NOMO-1 treated with dmso at 0.1 percent for 144 hours (cell line): ENCODE data around the gene CLDN9.

Experiments
- DNase-seq: peaks from one replicate; lab custom pipeline; 2025; ENCODE audit not compliant: unreplicated experiment; lab: John Stamatoyannopoulos, UW

Gene CLDN9

DNA sequence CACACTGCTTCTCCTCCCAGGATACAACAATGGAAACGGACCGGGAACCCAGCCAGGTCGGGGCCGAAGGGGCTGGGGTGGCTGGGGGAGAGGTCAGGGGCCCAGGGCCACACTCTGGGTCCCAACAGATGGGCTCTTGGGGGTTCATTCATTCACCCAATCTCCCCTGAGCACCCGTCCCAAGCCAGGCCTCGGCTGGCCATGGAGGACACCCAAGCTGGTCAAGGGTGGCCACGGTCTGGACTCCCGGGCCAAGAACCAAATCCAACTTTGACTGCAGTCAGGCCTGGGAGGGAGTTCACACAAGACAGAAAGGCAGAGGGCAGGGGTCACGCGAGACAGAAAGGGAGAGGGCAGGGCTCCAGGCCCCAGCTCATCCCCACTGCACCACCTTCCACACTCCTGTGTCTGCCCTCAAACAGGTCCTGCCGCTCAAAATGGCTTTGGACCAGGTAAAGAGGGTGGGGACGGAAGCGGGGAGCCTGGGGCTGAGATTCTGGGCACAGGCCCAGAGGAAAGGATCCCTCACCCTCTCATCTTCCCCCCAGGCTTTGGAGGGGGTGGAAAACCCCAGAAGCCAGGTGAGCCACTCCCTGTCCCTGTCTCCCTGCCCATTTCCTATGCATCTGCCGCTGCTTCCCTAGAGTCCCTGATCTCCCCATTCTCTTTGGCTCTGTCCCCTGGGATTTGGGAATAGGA is 20.2 kb upstream of the CLDN9 start:
- no peak for DNase-seq

DNA sequence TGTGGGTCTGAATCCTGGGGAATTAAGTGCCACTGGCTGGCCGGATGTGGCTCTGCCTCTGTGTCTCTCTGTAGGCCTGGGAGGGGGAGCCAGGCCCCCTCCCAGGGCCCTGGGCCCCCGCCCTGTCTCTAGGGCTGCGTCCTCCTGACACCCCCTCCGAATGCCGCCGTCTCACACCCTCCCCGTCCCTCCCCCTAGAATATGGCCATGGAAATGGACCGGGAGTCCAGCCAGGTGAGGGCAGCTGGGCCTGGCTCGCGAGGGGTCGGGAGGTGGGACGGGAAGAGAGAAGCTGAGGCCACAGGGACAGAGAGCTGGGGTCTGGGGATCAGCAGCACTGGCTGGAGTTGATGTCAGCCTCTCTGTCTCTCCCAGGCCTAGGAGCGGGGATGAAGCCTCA is 16.4 kb upstream of the CLDN9 start:
- no peak for DNase-seq

DNA sequence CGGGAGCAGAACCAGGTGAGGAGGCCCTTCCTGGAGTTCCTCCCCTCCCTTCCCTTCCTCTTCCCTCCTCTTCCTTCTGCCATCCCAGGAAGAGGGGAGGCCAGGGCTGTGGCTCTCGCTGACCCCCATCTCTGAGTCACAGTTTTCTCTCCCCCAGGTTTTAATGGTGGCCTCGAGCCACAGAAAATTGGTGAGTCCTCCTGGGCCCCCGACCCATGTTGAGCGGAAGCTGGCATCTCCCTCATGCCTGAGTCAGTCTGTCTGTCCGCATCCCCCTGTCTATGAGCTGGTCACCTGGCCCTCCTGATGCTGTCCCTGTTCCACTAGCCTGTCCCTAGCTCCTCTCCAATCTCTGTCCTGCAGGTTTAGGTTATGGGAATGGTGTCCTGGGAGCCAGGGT is 12.8 kb upstream of the CLDN9 start:
- no peak for DNase-seq

DNA sequence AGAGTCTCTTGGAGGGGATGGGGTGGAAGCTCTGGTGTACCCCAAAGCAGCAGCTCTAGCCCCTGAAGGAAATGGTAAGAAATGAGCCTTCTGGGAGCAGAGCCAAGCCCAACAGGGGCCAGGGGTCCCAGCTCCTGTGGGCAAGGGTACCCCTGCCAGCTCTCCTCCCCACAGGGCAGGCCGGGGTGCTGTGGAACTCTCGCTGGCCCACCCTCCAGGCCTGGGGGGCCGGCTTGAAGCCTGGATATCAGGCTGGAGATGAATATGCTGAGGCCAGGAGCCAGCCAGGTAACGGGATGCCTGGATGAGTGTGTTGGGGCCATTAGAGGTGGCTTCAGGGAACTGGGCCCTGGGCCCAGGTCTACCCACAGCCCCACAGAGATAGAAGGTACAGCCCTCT is 12.2 kb upstream of the CLDN9 start:
- DNase-seq: no peak

DNA sequence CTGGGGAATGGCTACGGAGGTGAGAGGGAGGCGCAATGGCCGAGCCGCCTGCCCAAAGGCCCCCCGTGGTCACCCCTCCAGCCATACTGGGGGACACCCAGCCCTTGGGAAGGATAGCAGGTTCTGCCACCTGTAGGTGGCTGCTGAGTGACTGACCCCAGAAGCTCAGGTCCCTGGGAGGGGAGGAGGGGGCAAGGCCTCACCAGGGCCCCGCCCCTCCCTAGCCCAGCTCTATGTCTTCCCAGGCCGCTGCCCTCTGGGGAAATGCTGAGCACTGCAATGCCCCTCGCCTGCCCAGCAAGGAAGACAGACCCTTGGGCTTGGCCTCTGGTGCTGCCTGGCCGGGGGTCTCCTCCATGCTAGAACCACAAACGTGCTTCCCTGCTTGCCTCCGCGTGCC is 11.4 kb upstream of the CLDN9 start:
- DNase-seq: no peak

DNA sequence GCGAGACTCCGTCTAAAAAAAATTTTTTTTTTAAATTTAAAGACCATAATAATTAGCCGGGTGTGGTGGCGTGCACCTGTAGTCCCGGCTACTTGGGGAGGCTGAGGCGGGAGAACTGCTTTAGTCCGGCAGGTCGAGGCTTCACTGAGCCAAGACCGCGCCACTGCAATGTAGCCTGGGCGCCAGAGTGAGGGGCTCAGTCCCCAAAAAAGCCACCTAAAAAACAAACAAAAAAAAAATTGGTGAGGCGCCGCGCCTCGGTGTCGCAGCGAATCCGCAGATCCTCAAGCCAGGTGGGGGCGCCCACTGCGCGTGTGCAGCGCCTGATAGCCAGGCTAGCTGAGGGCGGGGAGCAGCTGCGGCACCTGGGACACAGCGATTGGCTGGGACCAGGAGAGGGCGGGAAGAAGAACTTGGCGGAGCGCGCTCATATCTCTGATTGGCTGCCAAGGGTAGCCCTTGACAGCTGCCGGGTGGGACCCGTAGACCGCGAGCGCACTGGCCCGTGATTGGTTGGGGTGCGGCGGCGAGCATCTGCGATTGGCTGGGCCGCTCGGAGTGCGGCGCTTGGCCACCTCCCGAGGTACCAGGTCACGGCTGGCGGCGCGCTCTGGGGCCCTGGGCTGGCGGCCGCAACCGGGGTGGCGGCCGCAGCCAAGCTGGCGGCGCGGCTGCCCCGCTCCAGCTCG is 9.0 kb upstream of the CLDN9 start:
- DNase-seq: peak; percentile 99

DNA sequence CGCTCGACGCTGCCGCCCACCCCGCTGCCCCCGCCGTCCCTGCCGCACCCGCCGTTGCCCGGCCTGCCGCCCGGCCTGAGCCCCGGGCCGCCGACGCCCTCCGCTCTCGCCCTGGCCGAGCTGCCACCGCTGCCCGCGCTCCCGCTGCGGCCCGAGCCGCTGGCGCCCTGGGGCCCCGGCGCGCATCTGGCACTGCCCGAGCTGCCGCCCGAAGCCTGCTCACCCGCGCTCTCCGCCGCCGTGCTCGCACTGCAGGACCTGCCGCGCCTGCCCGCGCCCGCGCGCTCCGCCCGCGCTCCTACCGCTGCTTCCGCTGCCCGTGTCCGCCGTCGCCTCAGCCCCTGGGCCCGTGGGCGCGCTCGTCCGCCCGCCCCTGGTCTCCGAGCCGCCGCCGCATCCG is 8.4 kb upstream of the CLDN9 start:
- no peak for DNase-seq

DNA sequence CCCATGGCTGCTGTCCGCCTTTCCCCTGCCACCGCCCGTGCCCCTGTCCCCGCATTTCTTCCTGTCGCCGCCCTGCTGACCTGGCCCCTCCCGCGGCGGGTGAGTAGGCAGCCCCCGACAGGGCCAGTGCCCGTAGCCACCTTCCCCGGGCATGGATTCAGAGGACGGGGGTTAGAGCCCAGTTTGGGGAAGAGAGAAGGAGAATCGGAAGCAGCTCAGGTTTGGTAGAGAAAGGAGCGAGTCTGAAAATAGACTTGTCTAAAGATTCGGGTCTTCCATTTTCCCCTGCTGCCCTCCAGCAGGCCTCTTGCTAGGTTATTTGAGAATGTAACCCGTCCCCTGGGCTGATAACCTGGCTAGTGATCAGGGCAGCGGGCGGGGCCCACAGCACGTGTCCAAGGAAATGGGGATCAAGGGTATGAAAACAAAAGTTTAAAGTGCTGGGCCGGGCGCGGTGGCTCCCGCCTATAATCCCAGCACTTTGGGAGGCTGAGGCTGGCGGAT is 7.9 kb upstream of the CLDN9 start:
- DNase-seq: no peak

DNA sequence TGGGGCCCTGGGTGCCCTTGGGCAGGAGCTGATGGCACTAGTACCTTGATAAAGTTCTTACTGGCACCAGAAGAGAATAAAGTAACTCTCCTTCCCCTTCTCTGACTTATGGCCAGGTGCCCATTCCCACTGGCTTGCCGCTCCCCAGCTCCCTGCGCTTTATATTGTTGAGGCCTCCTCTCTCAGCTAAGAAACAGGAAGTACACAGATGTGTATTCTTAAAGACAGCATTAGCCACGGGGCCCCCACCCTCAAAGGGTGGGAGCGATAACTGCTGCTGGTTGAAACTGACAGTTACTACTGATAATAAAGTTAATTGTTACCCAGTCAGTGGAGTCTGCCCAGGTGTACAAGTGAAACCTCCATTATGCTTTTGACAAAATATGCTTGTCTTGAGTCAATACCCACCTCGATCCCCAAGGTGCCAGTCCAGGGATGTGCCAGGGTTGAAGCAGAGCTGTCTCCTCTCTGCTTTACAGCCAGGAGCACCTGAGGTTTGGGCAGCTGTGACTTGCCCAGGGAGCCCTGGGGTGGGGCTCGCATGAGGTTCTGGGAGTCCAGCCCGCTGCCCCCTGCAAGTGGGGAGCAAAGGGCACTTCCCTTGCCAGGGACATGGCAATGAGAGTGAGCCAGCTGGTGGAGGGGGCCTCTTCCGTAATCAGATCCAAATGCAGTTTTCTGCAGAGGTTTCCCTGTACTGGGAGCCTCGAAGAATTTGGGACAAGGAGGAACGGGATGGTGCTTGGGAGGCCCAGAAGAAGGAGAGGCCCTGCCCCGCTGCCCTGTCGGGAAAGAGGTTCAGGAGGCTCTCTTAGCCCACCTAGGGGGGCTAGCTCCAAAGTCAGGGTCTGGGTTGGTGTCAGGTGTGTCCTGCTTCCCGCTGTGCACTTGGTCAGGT is 5.4 kb upstream of the CLDN9 start:
- DNase-seq: peak; percentile 46

DNA sequence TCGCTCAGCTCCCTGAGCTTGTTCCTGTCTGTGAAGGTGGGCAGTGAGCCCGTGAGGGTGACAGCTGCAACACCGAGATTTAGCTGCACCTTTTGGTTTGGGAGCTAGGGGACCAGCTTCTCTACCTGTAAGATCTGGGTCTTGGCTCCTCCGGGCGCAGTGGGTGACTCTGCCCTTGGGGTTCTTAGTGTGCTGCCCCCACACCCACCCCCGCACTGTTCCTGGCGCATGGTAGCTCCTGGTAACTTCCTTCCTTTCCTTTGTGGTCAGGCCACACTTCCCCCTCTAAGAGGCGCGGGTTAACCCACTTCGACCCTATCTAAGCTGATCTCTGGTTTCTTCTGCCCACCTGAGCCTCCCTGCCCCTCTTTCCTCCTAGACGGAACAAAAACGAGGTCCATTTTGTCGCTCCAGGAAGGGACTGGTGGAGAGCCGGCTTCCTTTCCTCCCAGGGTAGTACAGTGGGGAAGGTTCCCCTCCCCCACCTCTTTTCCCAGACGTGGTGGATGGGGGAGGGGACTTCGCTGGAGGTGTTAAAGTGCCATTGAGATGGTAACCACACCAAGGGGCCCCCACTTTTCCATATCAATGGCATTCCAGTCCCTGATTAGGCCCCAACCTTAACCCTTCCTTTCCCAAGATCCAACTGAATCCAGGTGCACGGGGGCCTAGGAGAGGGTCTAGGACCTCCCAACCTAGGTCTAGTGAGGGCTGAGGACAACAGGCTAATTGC is 4.6 kb upstream of the CLDN9 start:
- peak; percentile 46 for DNase-seq

DNA sequence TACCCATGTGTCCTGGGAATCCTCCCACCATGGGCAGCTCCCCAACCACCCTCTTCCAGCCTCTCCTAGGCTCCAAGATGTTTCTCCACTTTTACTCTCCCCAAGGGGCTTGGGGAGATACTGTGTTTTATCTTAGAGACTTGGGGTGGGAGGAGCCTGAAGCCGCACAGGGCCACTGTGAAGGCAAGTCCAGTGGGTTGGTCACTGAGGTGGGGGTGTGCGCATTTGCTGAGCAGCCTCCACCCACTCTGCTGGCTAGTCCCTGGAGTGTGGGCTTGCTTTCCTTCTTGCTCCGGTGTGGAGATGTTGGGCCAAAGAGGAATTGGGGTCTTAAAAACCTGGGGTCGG is 4.1 kb upstream of the CLDN9 start:
- DNase-seq: no peak

DNA sequence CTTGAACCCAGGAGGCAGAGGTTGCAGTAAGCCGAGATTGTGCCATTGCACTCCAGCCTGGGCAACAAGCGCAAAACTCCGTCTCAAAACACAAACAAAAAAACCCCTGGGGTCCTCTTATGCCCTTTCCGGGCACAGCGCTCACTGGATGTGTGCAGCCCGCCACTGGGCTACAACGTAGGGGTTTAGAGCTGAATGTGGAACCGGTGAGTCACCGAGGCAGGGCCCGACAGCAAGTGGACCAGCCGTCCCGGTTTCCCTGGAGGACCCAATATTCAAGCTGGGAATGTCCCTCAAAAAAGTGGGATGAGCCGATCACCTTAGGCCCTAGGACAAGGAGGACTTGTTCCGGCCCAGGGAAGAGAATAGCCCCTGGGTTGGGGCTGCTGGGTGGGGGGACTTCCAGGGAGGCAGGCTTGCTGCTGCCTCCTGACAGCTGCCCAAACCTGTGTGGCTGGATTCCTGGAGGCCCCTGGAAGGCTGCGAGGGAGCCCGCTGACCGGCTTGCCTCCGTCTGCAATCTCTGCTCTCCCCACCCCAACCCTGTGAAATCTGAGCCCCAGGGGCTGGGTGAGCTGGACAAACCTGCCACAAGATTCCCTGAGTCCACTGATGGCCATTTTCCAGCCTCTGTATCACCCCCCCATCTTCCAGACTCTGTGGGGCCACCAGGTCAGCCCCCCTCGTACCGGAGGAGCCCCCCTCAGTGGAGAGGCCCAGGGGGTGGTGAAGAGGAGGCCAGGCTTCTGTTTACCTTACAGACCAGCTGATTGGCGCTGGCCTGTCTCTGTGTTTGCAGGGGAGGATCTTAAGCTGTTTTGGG is 2.9 kb upstream of the CLDN9 start:
- no peak for DNase-seq

DNA sequence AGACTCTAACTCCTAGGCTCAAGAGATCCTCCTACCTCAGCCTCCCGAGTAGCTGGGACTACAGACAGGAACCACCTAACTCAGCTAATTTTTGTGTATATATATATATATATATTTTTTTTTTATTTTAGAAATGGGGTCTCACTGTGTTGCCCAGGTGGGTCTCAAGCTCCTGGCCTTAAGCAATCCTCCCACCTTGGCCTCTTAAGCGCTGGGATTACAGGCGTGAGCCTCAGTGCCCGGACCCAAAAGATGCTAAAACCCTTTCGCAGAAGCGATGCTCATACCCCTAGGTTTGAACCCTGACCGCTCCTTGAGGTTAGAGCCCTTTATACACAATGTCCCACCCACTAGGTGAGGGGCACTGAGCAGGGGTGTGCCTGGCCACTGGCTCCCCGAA is 2.2 kb upstream of the CLDN9 start:
- DNase-seq: no peak

DNA sequence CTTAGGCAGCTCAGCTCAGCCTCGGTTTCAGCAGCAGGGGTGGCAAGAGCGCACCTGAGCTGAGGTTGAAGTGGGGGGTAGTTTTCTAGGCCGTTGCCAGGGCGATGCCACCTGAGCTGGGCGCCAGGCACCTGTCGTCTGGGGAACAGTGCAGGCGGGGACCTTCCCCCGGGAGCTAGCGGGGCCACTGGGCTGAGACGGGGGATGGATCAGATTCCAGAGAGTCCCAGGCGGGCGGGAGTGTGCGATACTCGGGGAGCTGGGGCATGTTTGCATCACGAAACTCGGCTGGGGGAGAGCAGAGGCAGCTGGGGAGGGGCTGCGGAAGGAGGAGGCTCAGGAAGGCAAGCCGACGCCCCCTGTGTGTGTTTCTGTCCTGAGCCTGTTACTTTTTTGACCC is 477 bp upstream of the CLDN9 start:
- DNase-seq: no peak

DNA sequence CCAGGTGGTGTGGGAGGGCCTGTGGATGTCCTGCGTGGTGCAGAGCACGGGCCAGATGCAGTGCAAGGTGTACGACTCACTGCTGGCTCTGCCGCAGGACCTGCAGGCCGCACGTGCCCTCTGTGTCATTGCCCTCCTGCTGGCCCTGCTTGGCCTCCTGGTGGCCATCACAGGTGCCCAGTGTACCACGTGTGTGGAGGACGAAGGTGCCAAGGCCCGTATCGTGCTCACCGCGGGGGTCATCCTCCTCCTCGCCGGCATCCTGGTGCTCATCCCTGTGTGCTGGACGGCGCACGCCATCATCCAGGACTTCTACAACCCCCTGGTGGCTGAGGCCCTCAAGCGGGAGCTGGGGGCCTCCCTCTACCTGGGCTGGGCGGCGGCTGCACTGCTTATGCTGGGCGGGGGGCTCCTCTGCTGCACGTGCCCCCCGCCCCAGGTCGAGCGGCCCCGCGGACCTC is 798 bp downstream of the CLDN9 start:
- no peak for DNase-seq

DNA sequence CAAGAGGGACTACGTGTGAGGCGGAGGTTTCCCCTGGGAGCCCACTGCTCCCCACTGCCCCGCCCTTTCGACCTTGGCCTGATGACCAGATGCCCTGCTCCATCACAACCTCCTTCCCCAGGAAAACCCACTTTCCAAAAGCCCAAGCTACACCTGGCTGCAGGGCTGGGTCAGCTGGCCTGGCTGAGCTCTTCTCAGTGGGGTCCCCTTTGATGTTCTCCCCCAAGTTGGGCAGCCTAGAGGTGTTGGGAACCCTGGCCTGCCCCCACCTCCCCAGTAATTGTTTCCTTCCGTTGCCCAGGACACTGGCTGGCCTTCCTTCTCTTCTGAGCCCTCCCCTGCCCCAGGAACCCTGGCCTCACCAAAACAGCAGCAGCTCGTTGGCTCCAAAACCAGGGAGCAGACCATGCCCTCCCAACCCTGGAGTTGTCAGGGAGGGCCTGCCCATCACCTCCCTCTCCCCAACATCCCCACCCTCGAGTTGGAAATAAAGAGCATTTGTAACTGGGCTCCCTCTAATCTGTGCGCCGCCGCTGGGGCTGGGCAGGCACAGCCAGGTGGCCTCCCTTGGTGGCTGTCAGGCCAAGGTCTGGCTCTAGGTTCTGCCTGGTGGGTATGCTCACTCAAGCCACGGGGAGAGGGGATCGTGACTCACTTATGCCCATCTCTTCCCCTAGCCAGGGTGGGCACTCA is 1.4 kb downstream of the CLDN9 start:
- DNase-seq: no peak

DNA sequence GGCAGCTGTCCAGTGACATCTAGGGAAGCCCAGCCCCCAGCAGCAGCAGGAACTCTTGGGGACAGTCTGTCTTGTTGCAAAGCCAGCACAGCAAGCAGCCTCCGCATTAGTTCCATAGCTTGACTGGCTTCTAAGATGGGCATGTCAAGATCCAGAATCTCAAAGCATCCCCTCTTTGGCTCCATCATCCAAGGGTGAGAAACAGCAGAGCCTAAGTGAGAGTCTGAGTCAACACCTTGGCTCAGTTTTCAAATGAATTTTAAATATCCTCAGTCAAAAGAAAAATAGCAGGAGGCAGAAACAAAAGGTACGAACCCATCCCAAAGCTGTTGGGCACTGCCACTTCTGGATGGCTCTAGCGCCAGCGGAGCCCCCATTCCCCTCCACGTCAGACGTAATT is 2.2 kb downstream of the CLDN9 start:
- no peak for DNase-seq

DNA sequence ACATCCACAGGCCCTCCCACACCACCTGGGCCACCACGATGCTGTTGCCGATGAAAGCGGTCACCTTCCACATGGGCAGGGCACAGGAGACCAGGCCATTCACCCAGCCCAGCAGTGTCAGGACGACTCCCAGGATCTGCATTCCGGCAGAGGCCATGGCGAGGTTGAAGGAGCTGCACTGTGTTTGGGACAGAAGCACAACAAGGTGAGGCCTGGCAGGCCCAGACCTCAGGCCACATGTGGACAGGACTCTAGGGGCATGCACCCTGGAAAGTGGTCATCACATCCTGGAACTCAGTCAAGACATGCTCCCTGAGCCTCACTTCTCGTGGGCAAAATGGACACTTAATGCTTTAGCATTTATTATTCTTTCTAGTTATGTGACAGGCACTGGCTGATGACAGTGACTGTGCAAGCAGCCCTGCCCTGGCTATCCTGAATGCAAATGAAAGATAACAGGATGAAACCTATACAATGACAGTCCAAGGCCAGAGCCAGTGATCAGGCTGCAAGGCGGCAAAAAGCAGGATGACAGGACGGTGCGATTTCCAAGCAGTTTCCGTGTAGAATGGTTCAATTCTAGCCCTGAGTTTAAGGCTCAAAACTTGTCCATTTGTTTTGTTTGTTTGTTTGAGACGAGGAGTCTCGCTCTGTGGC is 3.3 kb downstream of the CLDN9 start:
- no peak for DNase-seq

DNA sequence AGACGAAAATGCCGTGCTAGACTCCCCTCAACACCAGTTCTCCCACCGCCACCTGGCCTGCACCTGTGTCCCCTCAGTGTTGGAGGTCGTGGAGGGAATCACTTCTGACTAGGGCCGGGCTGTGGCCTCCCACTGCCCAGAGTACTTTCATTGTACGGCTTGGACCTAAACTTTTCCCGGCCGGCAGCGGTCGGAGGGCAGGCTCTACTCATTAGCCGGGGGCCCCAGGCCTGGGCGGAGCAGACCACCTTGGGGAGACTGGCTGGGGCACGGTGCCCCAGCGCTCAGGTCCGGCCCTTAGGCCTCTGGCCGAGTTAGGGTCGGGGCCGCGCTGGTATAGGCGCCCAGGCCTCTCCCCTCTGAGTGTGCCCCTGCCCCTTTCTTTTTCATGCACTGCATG is 4.6 kb downstream of the CLDN9 start:
- DNase-seq: no peak
